RPMI8226 (cell line): ENCODE measurements around the gene ITIH6.
A peak's percentile ranks its signal among the peaks of the same experiment; 100 is the strongest.
"Not testable (repeated sequence)": the region's sequence is repeated elsewhere in the genome, so short reads cannot be mapped to it uniquely, and the experiment has no call there.

Source experiments
- DNase-seq: peaks from one replicate; pipeline ENCODE4 v3.0.0-alpha.2; 2015

ITIH6 gene

GRCh38 chrX:54798137-54798536, at the start of gene ITIH6:
Gene ITIH6, minus strand, starts transcription at chrX:54798255. Its CDS starts 45 bp downstream, at chrX:54798210.
- no peak for DNase-seq

GRCh38 chrX:54847700-54848099, 49.6 kb upstream of the ITIH6 start:
- DNase-seq: not testable (repeated sequence)

DNA sequence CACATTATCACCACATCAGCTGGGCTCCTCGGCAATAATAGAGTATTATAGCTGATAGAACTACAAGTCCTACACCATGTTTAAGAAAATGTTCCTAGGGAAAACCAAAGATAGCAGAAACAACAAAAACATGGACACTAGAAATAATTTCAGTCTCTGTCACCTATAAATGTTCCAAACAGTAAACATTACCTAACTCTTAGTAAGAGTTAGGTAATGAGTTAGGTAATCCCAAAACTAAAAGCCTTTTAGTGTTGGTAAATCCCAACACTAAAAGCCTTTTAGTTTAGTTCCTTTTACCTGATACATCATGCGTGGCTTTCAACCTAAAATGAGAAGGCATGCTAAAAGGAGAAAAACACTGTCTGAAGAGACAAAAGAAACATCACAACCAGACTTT, 45.0 kb upstream of the ITIH6 start:
- no peak for DNase-seq

- DNase-seq: no peak
These were observed 44.6 kb upstream of the ITIH6 start for GRCh38 chrX:54842607-54843006.

- not testable (repeated sequence) for DNase-seq
These were observed 43.3 kb upstream of the ITIH6 start for GRCh38 chrX:54841184-54841874.

- no peak for DNase-seq
These were observed 40.5 kb upstream of the ITIH6 start for GRCh38 chrX:54838583-54838982.

GRCh38 chrX:54826598-54826997, 28.5 kb upstream of the ITIH6 start:
- DNase-seq: no peak

DNA sequence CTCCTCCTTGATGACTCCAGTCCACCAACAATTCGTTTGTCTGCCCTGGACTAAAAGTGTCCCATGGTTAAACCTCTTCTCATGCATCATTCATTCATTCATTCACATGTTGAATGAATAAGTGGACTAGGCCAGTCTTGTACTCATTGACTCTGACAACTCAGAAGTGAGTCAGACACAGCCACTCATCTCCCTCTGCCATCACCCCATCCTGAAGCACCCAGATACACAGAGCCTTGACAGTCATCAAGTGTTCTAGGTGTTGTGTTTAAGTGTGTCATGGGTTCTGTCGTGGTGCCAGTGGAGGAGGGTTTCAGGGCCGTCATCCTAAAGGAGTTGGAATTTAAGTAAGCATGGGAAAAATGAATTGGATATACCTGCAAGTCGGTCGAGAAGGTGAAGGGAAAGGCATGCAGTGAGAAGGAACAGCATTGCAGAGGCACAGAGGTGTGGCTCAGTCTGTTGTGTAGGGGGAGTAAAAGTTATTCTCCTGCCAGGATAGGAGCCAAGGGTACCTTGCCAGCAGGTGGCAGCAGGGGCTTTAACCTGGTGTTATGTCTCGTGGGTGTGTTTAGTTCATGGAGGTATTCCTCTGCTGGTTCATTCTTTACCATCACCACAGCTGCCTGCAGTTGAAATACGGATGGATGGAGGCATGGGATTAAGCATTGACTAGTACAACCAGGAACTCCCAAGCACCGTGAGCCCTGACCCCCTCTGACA, 27.8 kb upstream of the ITIH6 start:
- no peak for DNase-seq

GRCh38 chrX:54824722-54825121, 26.7 kb upstream of the ITIH6 start:
- no peak for DNase-seq

DNA sequence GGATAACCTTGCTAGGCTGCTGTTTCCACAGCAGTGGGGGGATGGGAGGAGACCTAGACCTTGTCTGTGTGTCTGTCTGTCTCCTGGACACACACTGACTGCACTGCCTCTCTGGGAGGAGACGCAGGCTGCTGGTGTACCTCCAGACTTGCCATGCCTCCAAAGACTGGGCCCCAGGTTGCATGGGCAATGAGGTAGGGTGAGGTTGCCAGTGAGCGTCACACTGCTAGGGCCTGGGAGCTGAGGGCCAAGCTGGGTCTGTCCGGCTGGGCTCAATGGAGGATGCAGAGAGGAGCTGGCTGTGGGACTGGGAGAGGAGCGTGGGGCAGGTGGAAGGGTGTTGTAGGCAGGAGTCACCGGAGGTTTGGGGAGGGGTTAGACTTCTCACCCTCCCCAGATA, 26.1 kb upstream of the ITIH6 start:
- no peak for DNase-seq

- no peak for DNase-seq
These were observed 23.3 kb upstream of the ITIH6 start for GRCh38 chrX:54821310-54821709.

DNA sequence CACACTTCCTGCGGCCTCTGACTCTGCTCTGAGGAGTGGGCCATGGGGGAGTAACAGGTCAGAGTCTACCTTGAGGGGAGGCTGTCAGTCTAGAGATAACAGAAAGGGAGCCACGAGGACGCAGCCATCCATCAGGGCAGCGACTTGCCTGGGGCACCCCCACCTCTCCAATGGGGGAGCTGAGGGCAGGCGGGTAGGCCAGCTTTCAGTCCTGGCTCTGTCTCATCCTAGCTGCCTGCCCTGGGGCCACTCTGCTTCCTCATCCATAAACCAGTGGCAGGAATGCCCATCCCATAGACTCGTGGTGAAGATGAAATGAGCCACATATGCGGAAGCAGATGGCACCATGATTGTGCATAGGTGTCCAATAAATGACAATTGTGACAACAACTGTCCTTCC, 22.7 kb upstream of the ITIH6 start:
- DNase-seq: no peak

GRCh38 chrX:54819201-54819600, 21.1 kb upstream of the ITIH6 start:
- DNase-seq: no peak

GRCh38 chrX:54818221-54818620, 20.2 kb upstream of the ITIH6 start:
- DNase-seq: no peak

DNA sequence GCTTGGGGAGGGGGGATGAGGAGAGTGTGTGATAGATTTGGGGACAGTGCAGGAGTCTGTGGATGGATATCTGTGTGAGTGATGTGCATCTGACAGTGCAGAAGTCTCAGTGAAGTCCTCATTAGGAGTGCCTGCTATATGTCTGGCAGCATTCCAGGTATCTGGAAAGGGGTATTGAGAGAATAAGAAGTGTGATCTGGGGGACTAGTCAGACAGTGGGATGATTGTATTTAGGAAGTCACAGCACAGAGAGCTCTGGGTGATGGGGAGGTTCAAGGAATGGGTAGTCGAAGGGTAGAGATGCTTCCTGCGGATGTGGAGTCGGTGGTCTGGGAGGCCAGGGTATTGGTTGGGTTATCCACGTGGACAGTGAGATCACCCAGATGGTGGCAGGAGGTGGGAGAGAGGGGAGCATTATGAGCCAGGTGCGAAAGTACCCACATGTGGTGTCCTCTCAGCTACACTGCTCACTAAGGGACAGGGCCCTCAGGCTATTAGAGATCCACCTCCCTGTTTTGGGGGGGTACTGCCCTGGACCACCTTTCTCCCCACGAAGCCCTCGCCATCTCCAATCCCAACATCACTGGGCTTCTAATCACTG, 19.3 kb upstream of the ITIH6 start:
- DNase-seq: no peak

DNA sequence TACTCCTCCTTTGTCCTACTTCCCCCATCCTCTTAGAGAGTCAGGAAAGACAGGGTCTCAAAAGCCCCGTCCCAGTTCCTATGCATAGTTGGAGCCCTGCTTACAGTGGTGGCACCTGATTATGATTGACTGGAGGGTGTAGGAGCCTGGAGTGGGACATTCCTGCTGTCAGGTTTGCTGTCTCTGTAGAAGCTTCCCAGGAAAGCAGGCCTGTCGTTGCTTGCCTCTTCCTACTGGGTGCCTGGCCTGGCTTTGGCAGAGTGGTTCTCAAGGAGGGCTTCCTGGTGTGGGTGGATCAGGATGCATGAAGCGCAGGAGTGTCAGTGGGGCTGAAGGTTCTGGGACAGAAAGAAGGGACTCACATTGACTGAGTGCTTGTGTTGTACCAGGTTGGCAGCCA, 14.3 kb upstream of the ITIH6 start:
- DNase-seq: no peak

GRCh38 chrX:54811301-54811885, 13.3 kb upstream of the ITIH6 start:
- no peak for DNase-seq

- DNase-seq: no peak
These were observed 12.5 kb upstream of the ITIH6 start for GRCh38 chrX:54810532-54810931.

- peak; percentile 95 for DNase-seq
These were observed 10.8 kb upstream of the ITIH6 start for GRCh38 chrX:54808605-54809483.

DNA sequence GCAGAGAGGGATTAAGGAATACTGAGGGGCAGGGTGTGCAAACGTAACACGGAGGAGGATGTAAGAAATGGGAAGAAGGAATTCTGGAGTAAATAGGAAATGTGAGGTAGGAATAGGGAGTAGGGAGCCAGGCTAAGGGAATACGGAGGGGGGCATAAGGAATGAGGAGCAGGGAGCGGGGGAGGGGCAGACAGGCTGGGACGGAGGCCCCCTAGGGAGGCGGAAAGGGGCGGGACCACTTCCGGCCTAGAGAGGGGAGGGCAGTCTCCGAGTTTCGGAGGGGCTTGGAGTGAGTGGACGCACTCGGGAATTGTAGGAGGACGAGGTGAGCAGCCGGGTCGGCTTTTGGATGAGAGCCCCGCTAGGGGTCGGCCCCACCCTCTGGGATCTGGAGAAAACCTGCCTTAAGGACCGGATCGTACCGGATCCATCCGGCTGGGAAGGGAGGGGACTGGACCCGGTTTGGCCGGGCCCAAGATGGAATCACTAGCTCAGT, 10.1 kb upstream of the ITIH6 start:
- DNase-seq: no peak

- peak; percentile 12 for DNase-seq
These were observed 9.6 kb upstream of the ITIH6 start, which contains the start of gene MAGED2 for GRCh38 chrX:54807524-54808108. Gene MAGED2, plus strand, starts transcription at chrX:54807745. Its CDS starts 1,587 bp downstream, at chrX:54809332.

DNA sequence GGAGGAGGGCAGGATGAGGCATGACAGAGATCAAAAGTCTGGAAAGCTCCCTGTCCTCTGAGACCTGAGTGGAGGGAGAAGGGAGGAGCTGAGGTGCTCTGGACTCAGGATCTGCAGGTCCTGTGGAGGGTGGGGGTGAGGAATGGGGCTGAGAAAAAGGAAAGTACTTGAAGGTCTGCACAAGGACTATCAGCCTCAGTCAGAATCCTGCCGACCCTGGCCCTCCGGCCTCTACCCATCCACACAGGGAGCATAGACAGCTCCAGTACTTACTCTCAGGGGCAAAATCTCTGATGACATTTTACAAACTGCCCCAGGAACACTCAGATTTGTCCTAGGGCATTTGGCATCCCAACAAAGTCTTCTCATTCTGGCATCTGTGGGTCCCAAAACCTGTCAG, 991 bp upstream of the ITIH6 start:
- DNase-seq: no peak
